NCI-H82 treated with DMSO at 0.1 percent for 48 hours (cell line): ENCODE data around the gene TFG.

Source experiments
- DNase-seq: peaks from one replicate; lab custom pipeline; 2025; ENCODE audit not compliant: unreplicated experiment; lab: John Stamatoyannopoulos, UW

TFG gene

GRCh38 chr3:100703865-100704264 is 5.4 kb upstream of the TFG start:
- no peak for DNase-seq

- DNase-seq, result no peak
Observed at GRCh38 chr3:100706365-100706764, 2.9 kb upstream of the TFG start.

GRCh38 chr3:100708644-100708988 is 678 bp upstream of the TFG start:
- no peak for DNase-seq

- peak; percentile 69 for DNase-seq
Observed at GRCh38 chr3:100709842-100710260, 557 bp downstream of the TFG start.

- peak; percentile 45 for DNase-seq
Observed at GRCh38 chr3:100710261-100710968, 1.1 kb downstream of the TFG start.

GRCh38 chr3:100715176-100715575 is 5.9 kb downstream of the TFG start:
- no peak for DNase-seq

GRCh38 chr3:100717063-100717462 is 7.8 kb downstream of the TFG start:
- no peak for DNase-seq

- no peak for DNase-seq
Observed at GRCh38 chr3:100717637-100718487, 8.6 kb downstream of the TFG start.

- DNase-seq, result no peak
Observed at GRCh38 chr3:100719136-100719535, 9.8 kb downstream of the TFG start.

GRCh38 chr3:100720426-100720825 is 11.1 kb downstream of the TFG start:
- DNase-seq, result no peak

GRCh38 chr3:100725935-100726513 is 16.7 kb downstream of the TFG start:
- no peak for DNase-seq

- no peak for DNase-seq
Observed at GRCh38 chr3:100726706-100727105, 17.4 kb downstream of the TFG start.

GRCh38 chr3:100730524-100730923 is 21.2 kb downstream of the TFG start:
- DNase-seq, result no peak

- DNase-seq, result no peak
Observed at GRCh38 chr3:100732435-100732834, 23.1 kb downstream of the TFG start.

- no peak for DNase-seq
Observed at GRCh38 chr3:100737334-100737733, 28.0 kb downstream of the TFG start.

- DNase-seq, result no peak
Observed at GRCh38 chr3:100740207-100740606, 30.9 kb downstream of the TFG start.

- no peak for DNase-seq
Observed at GRCh38 chr3:100743535-100743934, 34.2 kb downstream of the TFG start.

- DNase-seq, result no peak
Observed at GRCh38 chr3:100744671-100745070, 35.4 kb downstream of the TFG start.

GRCh38 chr3:100745617-100746016 is 36.3 kb downstream of the TFG start:
- DNase-seq, result no peak

- DNase-seq, result no peak
Observed at GRCh38 chr3:100746092-100746491, 36.8 kb downstream of the TFG start.

GRCh38 chr3:100748220-100748619 is 38.9 kb downstream of the TFG start:
- no peak for DNase-seq

- DNase-seq, result no peak
Observed at GRCh38 chr3:100748967-100749366, 39.7 kb downstream of the TFG start.
